Inferior parietal cortex (tissue), 1 donor: ENCODE results near the gene RBBP8.

Experiments
- DNase-seq: peaks from one replicate; pipeline ENCODE4 v3.0.0-alpha.2; 2016; ENCODE audit errors: extremely low spot score

RBBP8 gene

GRCh38 chr18:23059541-23060465, 126.7 kb downstream of the RBBP8 start:
- no peak for DNase-seq

- DNase-seq, result no peak
These were observed 128.9 kb downstream of the RBBP8 start for GRCh38 chr18:23062011-23062410.

- DNase-seq, result no peak
These were observed 130.4 kb downstream of the RBBP8 start for GRCh38 chr18:23063502-23063901.

- DNase-seq, result no peak
These were observed 132.2 kb downstream of the RBBP8 start for GRCh38 chr18:23065234-23065806.

- no peak for DNase-seq
These were observed 132.9 kb downstream of the RBBP8 start for GRCh38 chr18:23066060-23066459.

GRCh38 chr18:23066504-23067039, 133.4 kb downstream of the RBBP8 start:
- DNase-seq, result no peak

- DNase-seq, result no peak
These were observed 134.1 kb downstream of the RBBP8 start for GRCh38 chr18:23067236-23067635.

- DNase-seq, result no peak
These were observed 134.9 kb downstream of the RBBP8 start for GRCh38 chr18:23068011-23068410.

GRCh38 chr18:23068570-23069310, 135.6 kb downstream of the RBBP8 start:
- no peak for DNase-seq

- no peak for DNase-seq
These were observed 136.4 kb downstream of the RBBP8 start for GRCh38 chr18:23069481-23069880.

GRCh38 chr18:23069898-23070297, 136.8 kb downstream of the RBBP8 start:
- no peak for DNase-seq

- DNase-seq, result no peak
These were observed 138.2 kb downstream of the RBBP8 start for GRCh38 chr18:23071285-23071684.

- no peak for DNase-seq
These were observed 139.0 kb downstream of the RBBP8 start for GRCh38 chr18:23072079-23072478.

- DNase-seq, result no peak
These were observed 141.0 kb downstream of the RBBP8 start for GRCh38 chr18:23073996-23074606.
